IMR-90 (cell line): ENCODE data around the gene ZNF202. TPM values are rescaled to one million over a fixed set of nuclear protein-coding genes. Genes with fewer than 3 reads are reported as not detected.

Experiments
- ATAC-seq: fragments of 200-7000 bp; cut with Tn5 transposase; 2 replicates; pipeline ENCODE4 v1.9.1; 2020; ENCODE audit warnings: low read depth, mild to moderate bottlenecking, moderate library complexity
- BruUV-seq: library from RNA; stranded (reverse); fragments of 400-500 nt; replicated peaks from 2 replicates; lab custom pipeline; 2021; lab: Mats Ljungman, UMichigan
- CTCF ChIA-PET: fragments of 300-600 bp; formaldehyde crosslinking; extraction: SDS; loops from one replicate; lab custom pipeline; 2021; ENCODE audit warnings: antibody characterized with exemption; lab: Yijun Ruan, JAX
- POLR2A ChIA-PET: fragments of 300-600 bp; sonication (Branson Sonifier 250); formaldehyde crosslinking; loops from one replicate; lab custom pipeline; 2022; ENCODE audit warnings: antibody characterized with exemption; ENCODE audit not compliant: unreplicated experiment; lab: Charles Lee
- DNase-seq: peaks from one replicate; pipeline ENCODE4 v3.0.0; 2013
- H2AFZ ChIP-seq: replicated peaks from 2 replicates; pipeline ENCODE3; 2013; ENCODE audit warnings: low read length, mild to moderate bottlenecking; ENCODE audit not compliant: poor library complexity
- H2AK5ac ChIP-seq: 2 replicates; pipeline ENCODE4 v1.6.1; 2013; ENCODE audit warnings: low read depth, low read length, inconsistent platforms
- H2AK9ac ChIP-seq: replicated peaks from 2 replicates; pipeline ENCODE3; 2013; ENCODE audit warnings: mild to moderate bottlenecking, low read depth, low read length, moderate library complexity; ENCODE audit not compliant: poor library complexity
- H2BK120ac ChIP-seq: 2 replicates; pipeline ENCODE4 v1.6.1; 2013; ENCODE audit warnings: low read depth, low read length, inconsistent platforms
- H2BK15ac ChIP-seq: 3 replicates; pipeline ENCODE4 v1.6.1; 2013; ENCODE audit warnings: low read depth, low read length, inconsistent platforms
- H2BK20ac ChIP-seq: 2 replicates; pipeline ENCODE4 v1.6.1; 2013; ENCODE audit warnings: low read depth, mild to moderate bottlenecking, inconsistent platforms, low read length, moderate library complexity
- H2BK5ac ChIP-seq: 2 replicates; pipeline ENCODE4 v1.6.1; 2013; ENCODE audit warnings: mild to moderate bottlenecking, low read depth, low read length, inconsistent platforms; ENCODE audit not compliant: poor library complexity, severe bottlenecking
- H3K14ac ChIP-seq: replicated peaks from 2 replicates; pipeline ENCODE4 v1.6.1; 2013; ENCODE audit warnings: low read depth, low read length, inconsistent platforms
- H3K18ac ChIP-seq: 2 replicates; pipeline ENCODE4 v1.6.1; 2013; ENCODE audit warnings: low read depth, low read length, control low read depth
- H3K23ac ChIP-seq: 2 replicates; pipeline ENCODE4 v1.6.1; 2013; ENCODE audit warnings: low read depth, low read length, inconsistent platforms
- H3K27ac ChIP-seq: 2 replicates; pipeline ENCODE4 v1.5.1; 2013; ENCODE audit warnings: mild to moderate bottlenecking, control low read depth, low read length; ENCODE audit not compliant: insufficient read depth
- H3K27me3 ChIP-seq: 2 replicates; pipeline ENCODE4 v1.6.1; 2013; ENCODE audit warnings: low read length; ENCODE audit not compliant: control insufficient read depth, insufficient read depth
- H3K36me3 ChIP-seq: 2 replicates; pipeline ENCODE4 v1.6.1; 2013; ENCODE audit warnings: low read length, mixed read lengths; ENCODE audit not compliant: control insufficient read depth, insufficient read depth
- H3K4ac ChIP-seq: 2 replicates; pipeline ENCODE4 v1.6.1; 2013; ENCODE audit warnings: low read depth, low read length, inconsistent platforms
- H3K4me1 ChIP-seq: 2 replicates; pipeline ENCODE4 v1.6.1; 2013; ENCODE audit warnings: low read length, mixed read lengths; ENCODE audit not compliant: control insufficient read depth, insufficient read depth
- H3K4me2 ChIP-seq: 2 replicates; pipeline ENCODE4 v1.6.1; 2013; ENCODE audit warnings: low read depth, mild to moderate bottlenecking, control low read depth, low read length, moderate library complexity
- H3K4me3 ChIP-seq: 2 replicates; pipeline ENCODE4 v1.5.1; 2013; ENCODE audit warnings: low read depth, mild to moderate bottlenecking, control low read depth, low read length, moderate library complexity; ENCODE audit not compliant: insufficient read depth
- H3K56ac ChIP-seq: 2 replicates; pipeline ENCODE4 v1.6.1; 2013; ENCODE audit warnings: low read length, inconsistent platforms; ENCODE audit not compliant: insufficient read depth; ENCODE audit errors: extremely low read depth
- H3K79me1 ChIP-seq, 2 experiments: 2 replicates each; pipeline ENCODE4 v1.6.1; 2013; ENCODE audit warnings: low read length in 2 of 2, inconsistent platforms in 1 of 2, low read depth in 1 of 2
- H3K9ac ChIP-seq: 2 replicates; pipeline ENCODE4 v1.6.1; 2013; ENCODE audit warnings: low read depth, low read length, control low read depth
- H3K9me1 ChIP-seq: 2 replicates; pipeline ENCODE4 v1.6.1; 2013; ENCODE audit warnings: low read length, inconsistent platforms; ENCODE audit not compliant: insufficient read depth
- H3K9me3 ChIP-seq: 2 replicates; pipeline ENCODE4 v1.6.1; 2013; ENCODE audit warnings: low read length; ENCODE audit not compliant: control insufficient read depth, insufficient read depth
- H4K20me1 ChIP-seq: 2 replicates; pipeline ENCODE4 v1.6.1; 2013; ENCODE audit warnings: low read length, inconsistent platforms; ENCODE audit not compliant: insufficient read depth
- H4K5ac ChIP-seq: 2 replicates; pipeline ENCODE4 v1.6.1; 2013; ENCODE audit warnings: mild to moderate bottlenecking, low read depth, low read length, control low read depth
- H4K8ac ChIP-seq, 2 experiments: 2 replicates each; pipeline ENCODE4 v1.6.1; 2013; ENCODE audit warnings: low read depth in 2 of 2, low read length in 2 of 2, control low read depth in 1 of 2, inconsistent platforms in 1 of 2
- H4K91ac ChIP-seq: 2 replicates; pipeline ENCODE4 v1.6.1; 2013; ENCODE audit warnings: low read depth, low read length, inconsistent platforms; ENCODE audit not compliant: insufficient read depth
- CEBPB ChIP-seq: IDR thresholded peaks from 2 replicates; pipeline ENCODE4 v1.6.1; 2012; ENCODE audit warnings: low read depth, low read length, improper control_type of control experiment
- FOS ChIP-seq: fragments of 150-350 bp; IDR thresholded peaks from 2 replicates; pipeline ENCODE4 v1.6.1; 2016; ENCODE audit warnings: low read depth, low read length
- MAFK ChIP-seq: IDR thresholded peaks from 2 replicates; pipeline ENCODE4 v1.6.1; 2012; ENCODE audit warnings: low read depth, low read length, improper control_type of control experiment
- NFE2L2 ChIP-seq: fragments of 150-350 bp; IDR thresholded peaks from 2 replicates; pipeline ENCODE4 v1.6.1; 2016; ENCODE audit warnings: low read depth, mild to moderate bottlenecking, low read length
- POLR2A ChIP-seq: IDR thresholded peaks from 2 replicates; pipeline ENCODE4 v1.6.1; 2012; ENCODE audit warnings: mild to moderate bottlenecking, low read depth, low read length
- RAD21 ChIP-seq: IDR thresholded peaks from 2 replicates; pipeline ENCODE4 v1.6.1; 2012; ENCODE audit warnings: low read length, improper control_type of control experiment
- RFX5 ChIP-seq: IDR thresholded peaks from 2 replicates; pipeline ENCODE4 v1.8.0; 2012; ENCODE audit warnings: low read depth, mild to moderate bottlenecking, low read length, moderate library complexity
- SMC3 ChIP-seq: fragments of 150-350 bp; IDR thresholded peaks from 2 replicates; pipeline ENCODE4 v1.6.1; 2016; ENCODE audit warnings: low read depth, mild to moderate bottlenecking, antibody characterized with exemption, low read length, moderate library complexity
- WGBS, 2 experiments: methylation state at CpG; one replicate each; pipeline versions ENCODE4 v1.1.5 to v1.1.7; 2013; ENCODE audit warnings: missing lambda C conversion rate in 2 of 2; ENCODE audit not compliant: insufficient read length in 1 of 2; ENCODE audit errors: extremely low coverage in 2 of 2; 5-methylcytosine and 5-hydroxymethylcytosine counted together
- dilution Hi-C: fragments of 300-500 bp; cut with HindIII; formaldehyde crosslinking; loops from one replicate; pipeline ENCODE4 v1.14.3; 2018; ENCODE audit warnings: low sequenced_read_pairs; ENCODE audit not compliant: unreplicated experiment
- in situ Hi-C: fragments of 300-500 bp; cut with MboI; formaldehyde crosslinking; loops from 3 replicates; pipeline ENCODE4 v1.14.3; 2019; ENCODE audit warnings: low sequenced_read_pairs, inconsistent platforms, mixed read lengths
- intact Hi-C: fragments of 100-400 bp; cut with micrococcal nuclease; formaldehyde crosslinking; loops from 2 replicates; pipeline ENCODE4 v1.10.0; 2022
- polyA plus RNA-seq, 3 experiments: library from polyadenylated mRNA; depleted of rRNA; stranded (reverse); fragments of >200 nt; gene quantifications; 2 replicates each; pipeline ENCODE4 v1.2.3, GENCODE V29; 2012; ENCODE audit warnings: low replicate concordance in 1 of 3
- total RNA-seq: library from RNA; depleted of rRNA; stranded (reverse); fragments of >200 nt; gene quantifications from 2 replicates; pipeline ENCODE4 v1.2.3, GENCODE V29; 2012
- TF ChIP-seq, protein P1 (sequence below): fragments of 150-350 bp; IDR thresholded peaks from 2 replicates; pipeline ENCODE4 v1.6.1; 2017; ENCODE audit warnings: mild to moderate bottlenecking, antibody characterized with exemption, low read length, low read depth
- TF ChIP-seq, protein P2 (sequence below): fragments of 150-350 bp; IDR thresholded peaks from 2 replicates; pipeline ENCODE4 v1.6.1; 2016; ENCODE audit warnings: low read depth, mild to moderate bottlenecking, low read length, moderate library complexity, borderline replicate concordance

The ZNF202 gene
- total and polyA plus RNA-seq, 2 of the 4 experiments (the other 2 are of a cell fraction) = 7.7 to 8.2 TPM

DNA sequence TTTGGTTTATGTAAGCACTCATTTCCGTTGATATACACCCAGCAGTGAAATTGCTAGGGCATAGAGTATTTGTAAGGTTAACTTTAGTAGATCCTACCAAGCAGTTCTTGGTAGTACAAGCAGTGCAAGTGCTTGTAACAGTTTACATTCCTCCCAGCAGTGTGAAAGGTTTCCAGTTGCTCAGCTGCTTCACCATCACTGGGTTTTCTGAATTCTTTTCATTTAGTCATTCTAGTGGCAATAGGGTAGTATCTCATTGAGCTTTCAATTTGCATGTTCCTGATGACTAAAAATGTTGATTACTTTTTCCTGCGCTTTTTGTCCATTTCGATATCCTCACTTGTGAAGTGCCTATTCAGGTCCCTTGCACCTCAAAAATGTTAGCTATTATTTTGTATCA lies 34.3 kb downstream of the ZNF202 start:
- no peak for DNase-seq
- dilution Hi-C loops = no loop called here
- no peak overlapping the region for H3K4me2 ChIP-seq

More for the DNA sequence above, 34.3 kb downstream of the ZNF202 start:
- no CpG with 5 or more reads among the region's 3 CpGs for WGBS, 2 experiments
- ChIA-PET POLR2A (no interaction called here), CTCF (interaction anchor here (0.8 to 2.8 kb wide), 14 partner anchors 9 to 130 kb away, joined by 3 to 29 read pairs (median 5); partner anchors contain the start of gene SCN3B)
- peaks cover 21% of the 10 kb centered on the region for H3K27me3 ChIP-seq
- no peak overlapping the region for H4K5ac ChIP-seq
- H3K4me1 ChIP-seq = no peaks in the 10 kb centered on the region
- TF ChIP-seq RAD21 (no peak), NFE2L2 (no peak), MAFK (no peak), CEBPB (no peak), RFX5 (no peak), SMC3 (no peak), FOS (no peak), POLR2A (no peak)
- TF ChIP-seq, protein P1, sequence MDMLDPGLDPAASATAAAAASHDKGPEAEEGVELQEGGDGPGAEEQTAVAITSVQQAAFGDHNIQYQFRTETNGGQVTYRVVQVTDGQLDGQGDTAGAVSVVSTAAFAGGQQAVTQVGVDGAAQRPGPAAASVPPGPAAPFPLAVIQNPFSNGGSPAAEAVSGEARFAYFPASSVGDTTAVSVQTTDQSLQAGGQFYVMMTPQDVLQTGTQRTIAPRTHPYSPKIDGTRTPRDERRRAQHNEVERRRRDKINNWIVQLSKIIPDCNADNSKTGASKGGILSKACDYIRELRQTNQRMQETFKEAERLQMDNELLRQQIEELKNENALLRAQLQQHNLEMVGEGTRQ = no peak
- TF ChIP-seq, protein P2, sequence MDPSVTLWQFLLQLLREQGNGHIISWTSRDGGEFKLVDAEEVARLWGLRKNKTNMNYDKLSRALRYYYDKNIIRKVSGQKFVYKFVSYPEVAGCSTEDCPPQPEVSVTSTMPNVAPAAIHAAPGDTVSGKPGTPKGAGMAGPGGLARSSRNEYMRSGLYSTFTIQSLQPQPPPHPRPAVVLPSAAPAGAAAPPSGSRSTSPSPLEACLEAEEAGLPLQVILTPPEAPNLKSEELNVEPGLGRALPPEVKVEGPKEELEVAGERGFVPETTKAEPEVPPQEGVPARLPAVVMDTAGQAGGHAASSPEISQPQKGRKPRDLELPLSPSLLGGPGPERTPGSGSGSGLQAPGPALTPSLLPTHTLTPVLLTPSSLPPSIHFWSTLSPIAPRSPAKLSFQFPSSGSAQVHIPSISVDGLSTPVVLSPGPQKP = no peak
- H2BK15ac ChIP-seq = no peak overlapping the region
- H3K36me3 ChIP-seq = no peaks in the 10 kb centered on the region
- no peak overlapping the region for H3K14ac ChIP-seq
- H2BK120ac ChIP-seq = no peak overlapping the region
- H2BK5ac ChIP-seq = no peak overlapping the region
- BruUV-seq = no TSS peak
- H3K4me3 ChIP-seq = no peak overlapping the region
- H3K23ac ChIP-seq = no peak overlapping the region
- H2AK5ac ChIP-seq = no peak overlapping the region
- no peak overlapping the region for H3K4ac ChIP-seq
- H4K20me1 ChIP-seq = no peaks in the 10 kb centered on the region
- no peak overlapping the region for H3K18ac ChIP-seq
- H3K27ac ChIP-seq = no peak overlapping the region
- in situ Hi-C loops (loop anchor here (5.0 kb wide), 3 partner anchors 60 to 190 kb away; no protein-coding TSS in a partner anchor), intact Hi-C loops (loop anchor here (1.0 kb wide), 3 partner anchors 66 to 196 kb away; no protein-coding TSS in a partner anchor)
- ATAC-seq = 0 out of 2 replicates have a peak, but pooled peaks have one; percentile 22
- H3K56ac ChIP-seq = no peak overlapping the region
- H3K9me1 ChIP-seq = no peaks in the 10 kb centered on the region
- H2AK9ac ChIP-seq = no peak overlapping the region
- no peaks in the 10 kb centered on the region for H3K9me3 ChIP-seq
- no peaks in the 10 kb centered on the region for H3K79me1 ChIP-seq
- no peak overlapping the region for H2AFZ ChIP-seq
- H4K91ac ChIP-seq = no peak overlapping the region
- no peak overlapping the region for H2BK20ac ChIP-seq
- H3K9ac ChIP-seq = no peak overlapping the region
- no peak overlapping the region for H4K8ac ChIP-seq
